ENCODE measurements around the gene FAF2. TPM values are rescaled to one million over a fixed set of nuclear protein-coding genes. Genes with fewer than 3 reads are reported as not detected.

The FAF2 gene
- total RNA-seq, 4 donors from 2014 or later, result 25.3 to 27.7 (median 25.5) TPM

- no peak for TF ChIP-seq CTCF (IDR thresholded peaks at IDR 0.05)
- no peak for TF ChIP-seq POLR2AphosphoS5 (IDR thresholded peaks at IDR 0.05)
- H3K36me3 ChIP-seq, result peaks cover 0 to 56% of the 10 kb centered on the region in 2 donors
- H3K4me1 ChIP-seq, result peaks cover 0 to 70% (median 28%) of the 10 kb centered on the region in 3 donors
- H3K9me3 ChIP-seq, result no peaks in the 10 kb centered on the region
- 60 to 100% methylated on average over 1 of the region's 5 CpGs for WGBS, 2 donors (ENCODE audit: low coverage in 1 of 2)
- no peak for ATAC-seq
- no peaks in the 10 kb centered on the region for H3K27me3 ChIP-seq
- no peak overlapping the region for H3K27ac ChIP-seq
- no peak overlapping the region for H3K4me3 ChIP-seq
Observed at GRCh38 chr5:176410486-176411180, 37.6 kb upstream of the FAF2 start.

- no peaks in the 10 kb centered on the region for H3K9me3 ChIP-seq
- H3K27me3 ChIP-seq, result no peaks in the 10 kb centered on the region
- no peak for TF ChIP-seq POLR2A (IDR thresholded peaks at IDR 0.05)
- TF ChIP-seq EP300 (IDR thresholded peaks at IDR 0.05), result no peak
- TF ChIP-seq POLR2AphosphoS5 (IDR thresholded peaks at IDR 0.05), result no peak
- TF ChIP-seq CTCF (IDR thresholded peaks at IDR 0.05), result no peak
- H3K27ac ChIP-seq, result peak overlapping the region in 3 of 4 donors; percentile 55 to 94 (median 63)
- peaks cover 0 to 35% of the 10 kb centered on the region in 2 donors for H3K36me3 ChIP-seq
- no peak for ATAC-seq
- H3K4me1 ChIP-seq, result peaks cover 0 to 67% (median 32%) of the 10 kb centered on the region in 3 donors
- 62 to 83% methylated on average over 2 to 3 of the region's 10 CpGs for WGBS, 2 donors (ENCODE audit: low coverage in 1 of 2)
- H3K4me3 ChIP-seq, result no peak overlapping the region
Observed at GRCh38 chr5:176412517-176413254, 35.5 kb upstream of the FAF2 start.

GRCh38 chr5:176413255-176413565, 35.0 kb upstream of the FAF2 start:
- Histone ChIP-seq H3K27ac (peak overlapping the region in 3 of 4 donors; percentile 55 to 94 (median 63)), H3K9me3 (no peaks in the 10 kb centered on the region), H3K4me1 (peaks cover 0 to 62% (median 32%) of the 10 kb centered on the region in 3 donors), H3K36me3 (peaks cover 0 to 30% of the 10 kb centered on the region in 2 donors), H3K4me3 (no peak overlapping the region), H3K27me3 (no peaks in the 10 kb centered on the region)
- ATAC-seq, result peak; percentile 10
- WGBS, 2 donors (ENCODE audit: low coverage in 1 of 2), result 20% methylated on average over 1 of the region's 2 CpGs; no CpG with 5 or more reads in 1 of the 2 donors
- TF ChIP-seq POLR2AphosphoS5 (IDR thresholded peaks at IDR 0.05), result peak; percentile 40
- no peak for TF ChIP-seq POLR2A (IDR thresholded peaks at IDR 0.05)

- WGBS, 2 donors (ENCODE audit: low coverage in 1 of 2), result 80 to 100% methylated on average over 1 of the region's 7 CpGs
- no peak for ATAC-seq
- H3K27ac ChIP-seq, result peak overlapping the region in 3 of 4 donors; percentile 52 to 94 (median 63)
- H3K36me3 ChIP-seq, result peaks cover 0 to 25% of the 10 kb centered on the region in 2 donors
- H3K27me3 ChIP-seq, result no peaks in the 10 kb centered on the region
- no peak overlapping the region for H3K4me3 ChIP-seq
- TF ChIP-seq EP300 (IDR thresholded peaks at IDR 0.05) (no peak), POLR2A (IDR thresholded peaks at IDR 0.05) (no peak), CTCF (IDR thresholded peaks at IDR 0.05) (no peak), POLR2AphosphoS5 (IDR thresholded peaks at IDR 0.05) (no peak)
- no peaks in the 10 kb centered on the region for H3K9me3 ChIP-seq
- peaks cover 0 to 59% (median 32%) of the 10 kb centered on the region in 3 donors for H3K4me1 ChIP-seq
Observed at GRCh38 chr5:176413709-176414191, 34.4 kb upstream of the FAF2 start.

GRCh38 chr5:176414704-176415103, 33.5 kb upstream of the FAF2 start:
- Histone ChIP-seq H3K9me3 (no peaks in the 10 kb centered on the region), H3K27ac (peak overlapping the region in 3 of 4 donors; percentile 49 to 97 (median 94)), H3K4me3 (peak overlapping the region in 1 of 2 donors; percentile 97), H3K27me3 (no peaks in the 10 kb centered on the region), H3K36me3 (peaks cover 0 to 15% of the 10 kb centered on the region in 2 donors), H3K4me1 (peaks cover 0 to 59% (median 32%) of the 10 kb centered on the region in 3 donors)
- TF ChIP-seq POLR2AphosphoS5 (IDR thresholded peaks at IDR 0.05) (no peak), CTCF (IDR thresholded peaks at IDR 0.05) (no peak), POLR2A (IDR thresholded peaks at IDR 0.05) (no peak), EP300 (IDR thresholded peaks at IDR 0.05) (no peak)
- whole genome bisulfite sequencing, 2 donors (ENCODE audit: low coverage in 1 of 2), result 76% methylated on average over 3 of the region's 3 CpGs; no CpG with 5 or more reads in 1 of the 2 donors
- ATAC-seq, result no peak

Measured in gastroesophageal sphincter (tissue), 4 donors.